Measurements from ENCODE around the gene ZFPL1.

Gene ZFPL1

GRCh38 chr11:65083834-65084597, at the start of gene ZFPL1, which contains the start of gene CDCA5:
Gene ZFPL1 (plus strand): TSS chr11:65084222. CDS start chr11:65084699, 477 bp downstream.
Gene CDCA5 (minus strand): TSS chr11:65084040. CDS start chr11:65083978, 62 bp downstream.
- peak; percentile 100 for DNase-seq (ENCODE audit: low spot score)

DNA sequence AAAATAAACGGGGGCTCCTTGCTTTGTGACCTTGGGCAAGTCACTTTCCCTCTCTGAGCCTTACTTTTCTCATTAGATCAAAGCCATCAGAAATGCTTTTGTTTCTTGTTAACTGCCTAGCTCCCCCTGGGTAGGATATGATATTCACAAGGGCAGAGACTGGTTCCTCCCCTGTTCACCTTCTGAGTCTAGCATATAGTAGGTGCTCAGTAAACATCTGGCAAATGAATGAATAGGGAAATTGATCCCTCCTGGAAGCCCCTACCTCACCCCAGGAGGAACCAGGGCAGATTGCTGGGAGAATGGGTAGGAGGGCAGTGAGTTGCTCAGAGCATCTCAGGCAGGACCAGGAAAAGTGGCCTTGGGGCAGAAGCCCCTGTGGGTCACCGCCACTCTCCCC, 49.6 kb upstream of the ZFPL1 start:
- no peak for DNase-seq (ENCODE audit: low spot score)

DNA sequence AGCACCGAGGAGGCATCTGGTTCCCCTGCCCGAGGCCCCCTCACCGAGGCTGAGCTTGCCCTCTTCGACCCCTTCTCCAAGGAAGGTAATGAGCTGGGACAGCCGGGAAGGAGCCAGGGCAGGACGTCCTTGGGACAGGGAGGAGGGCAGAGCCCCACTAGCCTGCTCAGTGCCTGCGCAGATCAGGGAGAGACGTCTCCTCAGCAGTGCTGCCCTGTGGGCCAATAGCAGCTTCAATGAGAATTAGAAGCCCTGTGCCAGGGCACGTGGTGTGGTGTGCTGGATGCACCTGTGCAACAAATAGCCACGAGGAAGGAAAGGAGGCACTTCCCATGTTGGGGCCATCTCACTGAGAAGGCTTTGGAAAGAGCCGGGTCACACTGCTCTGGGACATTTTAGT, 48.4 kb upstream of the ZFPL1 start:
- DNase-seq (ENCODE audit: low spot score): no peak

- no peak for DNase-seq (ENCODE audit: low spot score)
Observed at GRCh38 chr11:65036931-65037330, 47.1 kb upstream of the ZFPL1 start.

- no peak for DNase-seq (ENCODE audit: low spot score)
Observed at GRCh38 chr11:65040520-65040846, 43.5 kb upstream of the ZFPL1 start.

DNA sequence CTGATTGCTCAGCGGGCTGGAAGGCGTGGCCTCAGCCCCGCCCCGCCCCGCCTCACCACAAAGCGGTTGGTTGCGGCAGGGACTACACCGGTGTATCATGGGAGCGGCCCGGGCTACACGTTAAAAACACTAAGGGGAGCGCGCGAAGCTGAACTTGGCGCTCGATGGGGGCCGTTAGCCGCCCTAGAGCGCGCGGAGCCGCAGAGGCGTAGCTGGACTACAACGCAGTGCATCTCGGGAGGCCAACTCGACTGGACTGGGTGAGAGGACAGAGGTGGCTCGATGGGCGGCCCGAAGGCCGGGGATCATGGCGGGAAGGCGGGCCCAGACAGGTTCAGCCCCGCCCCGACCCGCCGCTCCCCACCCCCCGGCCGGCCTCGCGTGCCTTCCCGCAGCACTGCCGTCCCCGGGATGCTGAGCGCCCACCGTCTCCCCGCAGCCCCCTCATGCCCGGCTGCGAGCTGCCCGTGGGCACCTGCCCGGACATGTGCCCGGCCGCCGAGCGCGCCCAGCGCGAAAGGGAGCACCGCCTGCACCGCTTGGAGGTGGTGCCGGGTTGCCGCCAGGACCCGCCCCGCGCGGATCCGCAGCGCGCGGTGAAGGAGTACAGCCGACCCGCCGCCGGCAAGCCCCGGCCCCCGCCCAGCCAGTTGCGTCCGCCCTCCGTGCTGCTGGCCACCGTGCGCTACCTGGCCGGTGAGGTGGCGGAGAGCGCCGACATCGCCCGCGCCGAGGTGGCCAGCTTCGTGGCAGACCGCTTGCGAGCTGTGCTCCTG, 43.0 kb upstream of the ZFPL1 start, which contains the start of gene SAC3D1:
Gene SAC3D1 (plus strand): TSS at position 364 of the 776 bp plus-strand sequence. CDS start 83 bp downstream, at position 447.
- peak; percentile 96 for DNase-seq (ENCODE audit: low spot score)

DNA sequence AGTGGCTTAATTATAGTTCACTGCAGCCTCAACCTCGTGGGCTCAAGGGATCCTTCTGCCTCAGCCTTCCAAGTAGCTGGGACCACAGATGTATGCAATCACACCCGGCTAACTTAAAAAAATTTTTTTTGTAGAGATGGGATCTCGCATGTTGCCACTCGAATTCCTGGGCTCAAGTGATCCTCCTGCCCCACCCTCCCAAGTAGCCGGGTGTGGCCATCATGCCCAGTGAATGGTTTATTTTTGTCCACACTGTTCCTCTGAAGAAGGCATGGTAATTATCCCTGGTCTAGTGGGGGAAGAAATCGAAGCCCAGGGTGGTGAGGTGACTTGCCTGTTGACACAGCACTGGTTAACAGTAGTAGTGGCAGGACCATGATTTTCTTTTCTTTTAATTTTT, 41.1 kb upstream of the ZFPL1 start:
- DNase-seq (ENCODE audit: low spot score): no peak

DNA sequence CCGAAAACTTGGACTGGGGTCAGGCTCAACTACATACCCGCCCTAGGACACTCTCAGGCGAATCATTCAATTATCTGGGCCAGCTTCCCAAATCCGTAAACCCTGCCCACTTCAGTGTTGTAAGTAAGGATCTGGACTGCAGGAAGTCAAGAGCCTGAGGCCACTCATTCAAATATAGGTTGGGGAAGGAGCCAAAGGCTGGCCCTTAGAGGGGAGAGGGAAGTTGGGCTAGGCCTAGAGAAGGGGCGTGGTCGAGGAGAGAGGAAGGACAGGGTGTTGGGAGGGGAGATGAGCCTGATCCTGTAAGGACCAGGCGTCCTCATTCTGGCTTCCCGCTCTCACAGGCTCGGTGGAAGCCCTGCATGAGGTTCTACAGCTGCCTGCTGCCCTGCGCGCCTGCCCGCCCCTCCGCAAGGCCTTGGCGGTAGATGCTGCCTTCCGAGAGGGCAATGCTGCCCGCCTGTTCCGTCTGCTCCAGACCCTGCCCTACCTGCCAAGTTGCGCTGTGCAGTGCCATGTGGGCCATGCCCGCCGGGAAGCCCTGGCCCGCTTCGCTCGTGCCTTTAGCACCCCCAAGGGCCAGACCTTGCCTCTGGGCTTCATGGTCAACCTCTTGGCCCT, 40.0 kb upstream of the ZFPL1 start:
- peak; percentile 45 for DNase-seq (ENCODE audit: low spot score)

DNA sequence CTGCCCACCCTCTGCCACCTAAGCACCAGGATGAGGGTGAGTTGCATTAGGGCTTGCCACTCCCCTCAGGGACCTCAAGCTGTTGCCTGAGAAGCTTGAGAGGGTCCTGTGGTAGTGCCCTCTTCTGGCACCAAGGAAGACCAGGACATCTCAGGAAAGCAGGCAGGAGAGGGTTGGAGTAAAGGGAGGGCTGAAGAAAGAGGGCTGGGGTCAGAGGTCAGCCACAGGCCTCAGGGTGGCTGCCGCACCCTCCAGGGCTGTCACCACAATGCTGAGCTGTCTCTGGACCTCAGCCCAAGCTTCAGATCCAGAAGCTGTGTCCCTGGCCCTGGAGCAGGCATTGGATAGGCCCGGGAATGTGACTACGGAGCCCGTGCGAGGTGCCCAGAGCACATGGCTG, 39.0 kb upstream of the ZFPL1 start:
- no peak for DNase-seq (ENCODE audit: low spot score)

- no peak for DNase-seq (ENCODE audit: low spot score)
Observed at GRCh38 chr11:65045728-65046127, 38.3 kb upstream of the ZFPL1 start.

DNA sequence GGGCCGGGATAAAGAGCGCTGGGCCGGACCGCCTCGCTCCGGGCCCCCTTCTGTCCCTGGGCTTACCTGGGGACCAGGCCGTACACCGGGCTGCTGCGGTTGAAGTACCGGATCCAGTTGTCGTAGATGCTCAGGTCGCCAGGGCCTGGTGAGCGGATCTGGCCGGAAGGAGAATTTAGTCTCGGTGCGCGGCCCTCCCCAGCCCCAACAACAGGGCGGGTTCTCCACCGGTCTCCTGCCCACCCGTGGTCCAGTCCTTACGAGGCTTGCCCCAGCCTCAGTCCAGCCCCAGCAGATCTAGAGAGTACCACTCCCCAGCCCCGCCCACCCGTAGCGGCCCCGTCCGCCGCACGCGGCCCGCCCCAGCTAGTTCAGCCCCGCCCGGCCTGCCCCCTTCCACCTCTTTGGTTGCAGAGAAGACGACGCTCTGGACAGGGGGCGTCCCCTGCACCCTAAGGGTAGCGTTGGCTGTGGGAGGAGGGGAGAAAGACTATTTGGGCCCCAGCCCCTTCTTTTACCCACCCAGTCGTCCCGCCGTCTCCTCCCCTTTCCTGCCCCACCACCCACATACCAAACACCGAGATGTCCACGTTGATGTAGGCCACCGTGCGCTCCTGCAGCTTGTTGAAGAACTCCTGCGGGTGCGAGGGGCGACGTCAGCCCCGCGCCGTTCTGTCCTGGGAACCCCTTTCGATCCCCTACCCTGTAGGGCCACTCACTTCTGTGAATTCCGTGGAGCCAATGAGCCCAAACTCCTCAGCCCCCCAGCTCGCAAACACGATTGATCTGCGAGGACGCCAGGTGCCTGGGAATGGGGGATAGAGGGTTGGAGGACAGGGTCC, 36.2 kb upstream of the ZFPL1 start:
- peak; percentile 72 for DNase-seq (ENCODE audit: low spot score)

DNA sequence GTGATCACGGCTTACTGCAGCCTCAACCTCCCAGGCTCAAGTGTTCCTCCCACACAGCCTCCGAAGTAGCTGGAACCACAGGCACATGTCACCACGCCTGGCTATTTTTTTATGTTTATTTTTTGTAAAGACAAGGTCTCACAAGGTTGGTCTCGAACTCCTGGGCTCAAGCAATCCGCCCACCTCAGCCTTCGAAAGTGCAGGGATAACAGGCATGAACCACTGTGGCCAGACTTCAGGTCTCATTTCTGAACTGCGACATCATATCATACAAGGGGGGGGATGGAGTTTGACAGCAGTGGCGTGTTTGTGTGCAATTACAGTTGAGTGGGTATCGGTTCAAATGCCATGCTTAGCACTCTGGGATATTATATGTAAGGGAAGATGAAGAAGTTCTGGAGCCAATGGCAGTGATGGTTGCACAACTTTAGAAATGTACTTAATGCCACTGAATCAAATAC, 32.6 kb upstream of the ZFPL1 start:
- no peak for DNase-seq (ENCODE audit: low spot score)

- no peak for DNase-seq (ENCODE audit: low spot score)
Observed at GRCh38 chr11:65053827-65054508, 30.1 kb upstream of the ZFPL1 start.

DNA sequence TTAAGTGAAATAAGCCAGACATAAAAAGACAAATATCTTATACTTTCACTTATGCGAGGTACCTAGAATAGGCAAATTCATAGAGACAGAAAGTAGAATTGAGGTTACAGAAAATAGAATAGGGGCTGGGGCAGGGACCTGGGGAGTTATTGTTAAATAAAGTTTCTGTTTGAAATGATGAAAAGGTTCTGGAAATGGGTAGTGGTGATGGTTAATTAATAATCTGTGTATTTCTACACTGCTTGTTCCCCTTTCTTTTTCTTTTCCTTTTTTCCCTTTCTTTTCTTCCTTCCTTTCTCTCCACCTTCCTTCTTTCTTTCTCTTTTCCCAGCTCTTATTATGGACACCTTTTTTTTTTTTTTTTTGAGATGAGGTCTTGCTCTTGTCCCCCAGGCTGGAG, 28.5 kb upstream of the ZFPL1 start:
- no peak for DNase-seq (ENCODE audit: low spot score)

DNA sequence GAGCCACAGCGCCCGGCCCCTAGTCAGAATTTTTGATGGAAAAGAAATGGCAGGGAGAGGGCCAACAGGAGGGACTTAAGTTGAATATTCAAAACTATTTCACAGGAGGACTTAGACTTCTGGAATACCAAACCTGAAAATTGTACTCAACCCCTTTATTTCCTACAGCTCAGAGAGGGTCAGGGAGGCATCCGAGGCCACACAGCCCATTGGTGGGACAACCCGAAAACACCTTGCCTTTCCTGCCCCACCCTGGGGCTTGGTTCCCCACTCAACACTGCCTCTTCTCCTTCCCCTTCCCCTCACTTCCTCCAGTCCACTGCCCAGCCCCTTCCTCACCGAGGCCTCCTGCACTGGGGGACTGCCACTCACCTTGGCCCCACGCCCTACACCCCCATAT, 27.0 kb upstream of the ZFPL1 start:
- no peak for DNase-seq (ENCODE audit: low spot score)

- no peak for DNase-seq (ENCODE audit: low spot score)
Observed at GRCh38 chr11:65057526-65057925, 26.5 kb upstream of the ZFPL1 start.

GRCh38 chr11:65058012-65058411, 26.0 kb upstream of the ZFPL1 start:
- DNase-seq (ENCODE audit: low spot score): no peak

DNA sequence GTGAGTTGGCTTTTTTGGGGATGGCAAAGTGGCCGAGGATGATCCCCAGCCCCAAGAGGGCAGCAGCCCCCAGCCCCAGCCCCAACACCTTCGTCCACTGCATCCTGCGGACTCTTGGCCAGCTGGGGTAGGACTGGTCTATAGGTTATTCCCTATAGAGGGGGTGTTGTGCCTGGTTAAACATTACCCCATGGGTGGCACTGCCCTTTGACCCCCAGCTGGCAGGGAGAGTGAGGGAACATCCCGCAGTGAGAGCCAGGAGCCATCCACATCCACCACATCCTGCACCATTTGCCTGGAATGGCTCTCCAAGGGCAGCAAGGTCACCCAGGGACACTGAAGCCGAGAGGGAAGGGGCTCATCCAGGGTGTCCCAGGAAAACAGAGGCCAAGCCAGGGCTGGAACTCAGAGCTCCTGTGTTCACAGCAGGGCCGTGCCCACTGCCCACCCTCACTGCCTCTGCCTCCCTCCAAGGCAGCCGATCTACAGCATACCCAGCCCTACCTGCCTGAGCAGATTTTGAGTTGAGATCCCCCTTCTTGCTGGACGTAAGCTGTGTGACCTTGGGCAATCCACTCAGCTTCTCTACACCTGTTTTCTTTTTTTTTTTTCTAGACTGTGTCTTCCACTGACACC, 25.5 kb upstream of the ZFPL1 start, which contains the start of gene NAALADL1:
Gene NAALADL1 (minus strand): TSS at position 135 of the 636 bp plus-strand sequence. CDS start 32 bp downstream, at position 103.
- no peak for DNase-seq (ENCODE audit: low spot score)

GRCh38 chr11:65059523-65059922, 24.5 kb upstream of the ZFPL1 start:
- DNase-seq (ENCODE audit: low spot score): no peak

GRCh38 chr11:65059959-65060824, 23.8 kb upstream of the ZFPL1 start:
- DNase-seq (ENCODE audit: low spot score): no peak

Data from GM03348 (cell line).